Epithelial cell of proximal tubule (primary cell): ENCODE measurements around the gene FERMT1. TPM values are rescaled to one million over a fixed set of nuclear protein-coding genes. Genes with fewer than 3 reads are reported as not detected.
A peak's percentile ranks its signal among the peaks of the same experiment; 100 is the strongest.

ENCODE experiments used
- DNase-seq: peaks from one replicate; pipeline ENCODE4 v3.0.0-alpha.2; 2011; ENCODE audit warnings: low read depth
- H3K4me3 ChIP-seq: 2 replicates; pipeline ENCODE4 v1.5.1; 2011; ENCODE audit warnings: low read depth, mild to moderate bottlenecking, low read length
- CTCF ChIP-seq: conservative IDR thresholded peaks from 2 replicates; pipeline ENCODE4 v1.5.1; 2012; ENCODE audit warnings: low read depth, mild to moderate bottlenecking, low read length
- total RNA-seq: library from RNA; depleted of rRNA; stranded (reverse); fragments of >200 nt; gene quantifications from 2 replicates; pipeline ENCODE4 v1.2.3, GENCODE V29; 2015

FERMT1 gene
- total RNA-seq, 1 donor from 2014 or later = 21.8 TPM

DNA sequence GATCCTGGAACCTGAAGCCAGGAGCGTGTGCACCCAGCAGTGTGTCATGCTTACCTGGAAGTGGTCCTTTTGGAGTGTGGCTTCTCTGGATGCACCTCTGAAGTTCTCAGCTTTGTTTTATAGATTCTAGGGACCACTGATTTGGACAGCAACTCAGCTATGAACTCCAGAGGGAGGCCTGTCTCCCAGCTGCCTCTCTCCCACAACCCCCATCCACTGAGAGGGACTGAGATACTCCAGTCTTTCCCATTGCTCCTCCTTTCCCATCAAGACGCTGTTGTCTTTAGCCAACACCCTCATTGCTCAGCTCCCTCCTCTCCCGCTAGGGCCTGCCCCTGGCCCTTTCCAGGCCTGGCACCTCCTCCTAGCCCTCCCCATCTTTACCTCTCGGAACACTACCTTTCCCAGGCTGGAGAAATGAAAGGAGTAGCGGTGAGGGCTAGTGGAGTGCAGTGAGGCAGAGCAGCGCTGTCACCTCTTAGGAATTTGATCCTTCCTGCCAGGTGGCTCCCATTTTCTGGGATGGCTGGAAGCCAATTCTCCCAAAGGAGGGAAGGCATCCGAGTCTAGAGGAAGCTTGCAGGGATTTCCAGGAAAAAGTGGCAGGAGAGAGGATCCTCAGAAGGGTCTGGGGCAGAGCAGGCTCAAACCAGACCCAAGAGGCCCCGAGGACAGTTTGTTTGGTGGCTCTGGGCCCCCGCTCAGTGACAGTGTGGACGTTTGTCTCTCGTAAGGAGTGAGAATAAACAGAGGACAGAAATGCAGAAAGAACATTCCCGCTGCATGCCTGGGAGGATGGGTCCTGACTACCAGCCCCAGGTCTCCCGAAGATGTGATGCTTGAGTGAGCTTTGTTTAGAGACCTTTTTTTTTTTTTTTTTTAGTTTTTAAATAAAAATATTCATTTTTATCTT lies 68.8 kb downstream of the FERMT1 start, which contains the start of gene LRRN4:
LRRN4 (minus strand) TSS at position 285 of the 913 bp plus-strand sequence. CDS start 1,261 bp downstream, outside the sequence.
- no peak for TF ChIP-seq CTCF
- peak within 1 kb of the TSS; percentile 60 for H3K4me3 ChIP-seq
- DNase-seq = peak; percentile 87

- DNase-seq = no peak
- peak overlapping the region; percentile 60 for H3K4me3 ChIP-seq
- TF ChIP-seq CTCF = no peak
Measured at GRCh38 chr20:6053064-6053775, 69.6 kb downstream of the FERMT1 start.

- TF ChIP-seq CTCF = no peak
- H3K4me3 ChIP-seq = peak overlapping the region; percentile 60
- DNase-seq = peak; percentile 95
Measured at GRCh38 chr20:6051505-6051904, 71.3 kb downstream of the FERMT1 start.

DNA sequence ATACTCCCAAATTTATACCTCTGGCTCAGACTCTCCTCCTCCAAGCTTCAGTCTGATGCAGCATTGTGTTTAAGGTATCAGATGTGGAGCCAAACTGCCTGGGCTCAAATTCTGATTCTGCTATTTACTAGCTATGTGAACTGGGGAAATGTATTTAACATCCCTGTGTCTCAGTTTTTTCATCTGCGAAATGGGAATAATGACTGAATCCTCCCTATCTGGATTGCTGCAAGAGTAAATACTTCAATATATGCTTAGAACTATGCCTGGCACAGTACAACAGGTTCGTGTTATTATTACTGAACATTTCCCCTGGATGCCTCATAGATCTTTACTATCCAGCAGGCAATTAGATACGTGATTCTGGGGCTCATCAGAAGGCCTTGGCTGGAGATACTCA lies 74.4 kb downstream of the FERMT1 start:
- no peak overlapping the region for H3K4me3 ChIP-seq
- no peak for DNase-seq
- TF ChIP-seq CTCF = no peak

GRCh38 chr20:6046432-6046831 lies 76.4 kb downstream of the FERMT1 start:
- TF ChIP-seq CTCF = no peak
- H3K4me3 ChIP-seq = no peak overlapping the region
- no peak for DNase-seq

DNA sequence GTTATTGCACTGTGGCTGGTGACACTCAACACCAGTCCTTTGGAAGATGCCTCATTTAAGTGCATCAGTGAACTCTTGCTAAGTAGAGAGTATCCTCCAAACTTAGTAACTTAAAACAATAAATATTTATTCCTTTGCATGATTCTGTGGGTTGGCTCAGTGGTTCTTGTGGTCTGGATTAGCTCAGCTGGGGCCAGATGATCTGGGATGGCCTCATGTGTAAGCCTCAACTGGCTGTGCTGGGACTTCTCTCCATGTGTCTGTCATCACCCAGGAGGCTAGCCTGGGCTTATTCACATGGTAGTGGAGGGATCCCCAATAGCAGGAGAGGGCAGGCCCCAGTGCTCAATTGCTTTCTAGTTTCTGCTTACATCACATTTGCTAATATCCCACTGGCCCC lies 77.3 kb downstream of the FERMT1 start:
- no peak for DNase-seq
- H3K4me3 ChIP-seq = no peak overlapping the region
- TF ChIP-seq CTCF = no peak
